GM18907 (cell line): ENCODE results near the gene OLFM1.

Source experiments
- ATAC-seq: cut with Tn5 transposase; IDR thresholded peaks from one replicate; pipeline ENCODE4 v1.9.1; 2021; ENCODE audit warnings: mild to moderate bottlenecking, moderate library complexity; ENCODE audit not compliant: unreplicated experiment

Gene OLFM1

GRCh38 chr9:135087489-135087792 is at the start of gene OLFM1:
Gene OLFM1 (plus strand): TSS chr9:135087668. CDS start chr9:135087990, 322 bp downstream.
- ATAC-seq, result no peak

GRCh38 chr9:135038331-135038730 is 49.1 kb upstream of the OLFM1 start:
- no peak for ATAC-seq

- no peak for ATAC-seq
Measured at GRCh38 chr9:135038826-135039225, 48.6 kb upstream of the OLFM1 start.

DNA sequence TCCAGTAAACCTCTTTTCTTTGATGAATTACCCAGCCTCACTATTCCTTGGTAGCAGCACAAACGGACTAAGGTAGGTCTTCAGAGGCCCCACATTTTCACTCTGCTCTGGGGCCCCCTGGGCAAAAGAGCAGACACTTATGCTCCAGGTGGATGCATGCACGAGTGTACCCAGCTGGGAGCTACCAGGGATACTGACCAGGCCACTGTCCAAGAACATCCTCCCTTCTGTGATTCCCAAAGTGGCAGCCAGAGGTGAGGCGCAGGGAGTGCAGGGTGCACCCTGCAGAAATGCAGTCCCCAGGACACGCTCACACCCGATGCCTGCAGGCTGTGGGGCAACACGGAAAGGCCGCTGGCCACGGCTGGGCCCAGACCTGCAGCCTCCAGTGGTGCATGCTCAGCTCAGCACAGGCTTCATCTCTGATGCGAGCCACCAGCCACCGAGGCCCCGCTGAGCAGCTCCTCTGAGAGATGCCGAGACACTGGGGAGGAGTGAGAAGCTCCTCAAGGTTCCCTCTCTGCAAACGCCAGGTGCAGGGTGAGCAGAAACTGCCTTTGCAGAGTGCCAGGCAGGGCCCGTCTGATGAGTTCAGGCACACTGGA is 48.1 kb upstream of the OLFM1 start:
- ATAC-seq, result no peak

GRCh38 chr9:135039916-135040645 is 47.4 kb upstream of the OLFM1 start:
- no peak for ATAC-seq

GRCh38 chr9:135040892-135041291 is 46.6 kb upstream of the OLFM1 start:
- no peak for ATAC-seq

DNA sequence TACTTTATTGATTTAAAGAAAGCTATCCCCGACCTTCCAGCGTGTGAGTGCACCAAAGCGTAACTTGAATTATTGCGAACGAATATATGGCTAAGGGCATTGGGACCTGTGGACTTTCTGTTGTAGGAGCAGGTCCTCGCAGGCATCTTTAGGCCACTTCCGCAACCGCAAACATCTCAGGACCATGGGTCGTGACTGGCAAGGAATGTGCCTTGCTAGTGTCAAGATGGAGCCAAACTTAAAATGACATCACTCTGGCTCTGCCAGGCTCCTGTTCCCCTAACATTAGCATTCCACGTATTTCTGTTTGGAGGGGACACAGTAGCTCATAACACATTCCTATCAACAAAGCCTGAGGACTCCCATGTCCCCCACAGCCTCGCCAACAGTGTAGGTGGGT is 44.1 kb upstream of the OLFM1 start:
- no peak for ATAC-seq

DNA sequence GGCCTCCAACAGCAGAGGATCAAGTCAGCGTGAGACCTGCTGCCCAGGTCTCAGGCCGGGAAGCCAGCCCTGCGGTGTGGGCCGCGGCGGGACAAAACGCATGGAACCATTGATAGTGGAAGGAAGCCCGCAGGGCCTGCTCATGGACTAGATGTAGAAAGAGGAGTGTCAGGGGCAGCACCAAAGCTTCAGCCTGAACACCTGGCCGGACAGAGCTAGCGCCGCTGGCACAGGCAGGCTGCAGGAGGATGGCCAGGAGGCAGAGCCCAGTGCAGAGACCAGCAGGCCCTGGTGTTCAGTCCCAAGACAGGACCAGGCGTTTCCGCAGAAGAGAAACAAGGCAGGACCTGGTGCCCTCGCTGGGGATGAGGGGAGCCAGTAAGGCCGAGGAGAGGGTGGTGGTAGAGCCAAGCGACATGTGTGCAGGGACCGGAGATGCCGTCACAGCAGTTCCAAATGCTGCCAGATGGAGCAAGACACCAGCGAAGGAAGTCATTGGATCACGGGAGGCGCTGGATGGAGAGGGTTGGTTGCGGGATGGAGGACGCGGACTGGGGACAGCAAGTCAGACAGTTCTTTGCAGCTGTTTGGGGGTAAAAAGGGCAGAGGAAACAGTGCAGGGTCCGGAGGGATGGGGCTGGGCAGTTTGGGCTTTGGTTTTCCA is 42.1 kb upstream of the OLFM1 start:
- no peak for ATAC-seq

DNA sequence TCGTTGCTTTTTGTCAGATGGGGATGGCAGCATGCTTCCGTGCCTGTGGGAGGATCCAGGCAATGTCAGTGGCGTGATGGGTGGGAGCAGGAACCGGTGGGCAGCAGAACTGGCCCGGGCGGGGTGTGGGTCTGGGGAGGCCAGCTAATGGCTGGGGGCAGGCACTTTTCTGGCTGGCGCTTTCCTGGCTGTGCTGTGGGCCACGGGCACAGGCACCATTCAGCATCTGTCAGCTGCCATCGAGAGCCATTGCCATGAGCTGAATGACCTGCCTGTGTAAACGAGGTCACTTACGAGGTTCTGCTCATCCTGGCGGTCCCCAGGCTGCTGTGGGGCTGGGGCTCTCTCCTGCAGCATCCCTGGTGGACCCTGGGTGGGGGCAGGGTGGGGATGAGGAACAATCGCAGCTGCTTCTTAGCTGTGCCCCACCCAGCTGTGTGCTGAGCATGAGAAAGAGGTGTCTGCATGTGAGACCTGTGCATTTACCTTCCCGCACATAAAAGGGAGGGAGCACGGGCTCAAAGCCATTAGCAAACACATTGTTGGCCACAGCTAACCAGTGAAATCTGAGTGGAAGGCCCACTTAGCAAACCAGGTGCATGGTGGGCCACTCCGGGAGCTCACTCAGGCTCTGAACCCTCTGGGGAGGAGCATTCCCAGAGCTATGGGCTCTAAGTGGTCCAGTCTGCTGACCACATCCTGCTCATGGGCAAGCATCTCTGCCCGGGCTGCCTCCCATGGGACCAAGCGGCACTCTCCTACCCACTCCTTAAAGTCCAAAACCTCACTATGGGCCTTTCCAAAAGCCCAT is 41.3 kb upstream of the OLFM1 start:
- ATAC-seq, result no peak

- no peak for ATAC-seq
Measured at GRCh38 chr9:135046739-135047350, 40.6 kb upstream of the OLFM1 start.

GRCh38 chr9:135047521-135047920 is 39.9 kb upstream of the OLFM1 start:
- ATAC-seq, result no peak

DNA sequence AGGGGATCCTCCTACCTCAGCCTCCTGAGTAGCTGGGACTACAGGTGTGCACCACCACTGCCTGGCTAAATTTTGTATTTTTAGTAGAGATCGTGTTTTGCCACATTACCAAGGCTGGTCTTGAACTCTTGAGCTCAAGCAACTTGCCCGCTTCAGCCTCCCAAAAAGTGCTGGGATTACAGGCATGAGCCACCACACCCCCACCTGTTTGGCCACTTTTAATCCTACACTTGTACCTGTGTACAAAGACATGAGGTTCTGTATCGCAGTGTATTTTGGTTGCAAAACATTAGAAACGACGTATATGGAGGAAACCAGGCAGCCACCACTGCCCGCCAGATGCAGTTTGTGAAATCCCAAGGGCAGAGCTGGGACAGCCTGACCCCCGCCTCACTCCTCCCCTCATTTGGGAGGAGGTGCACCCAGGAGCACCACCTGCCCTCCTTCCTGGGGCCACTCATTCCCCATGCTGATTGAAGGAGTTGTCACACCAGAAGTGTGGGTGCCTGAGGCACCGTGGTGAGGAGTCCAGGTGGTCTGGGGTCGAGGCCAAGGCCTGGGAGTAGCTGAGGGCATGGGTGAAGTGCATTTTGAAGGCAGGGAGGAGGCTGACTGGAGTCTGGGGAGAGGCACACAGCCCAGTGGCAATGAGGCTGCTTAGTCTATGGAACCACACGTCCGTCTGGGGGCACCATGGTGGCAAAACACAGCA is 39.3 kb upstream of the OLFM1 start:
- no peak for ATAC-seq

DNA sequence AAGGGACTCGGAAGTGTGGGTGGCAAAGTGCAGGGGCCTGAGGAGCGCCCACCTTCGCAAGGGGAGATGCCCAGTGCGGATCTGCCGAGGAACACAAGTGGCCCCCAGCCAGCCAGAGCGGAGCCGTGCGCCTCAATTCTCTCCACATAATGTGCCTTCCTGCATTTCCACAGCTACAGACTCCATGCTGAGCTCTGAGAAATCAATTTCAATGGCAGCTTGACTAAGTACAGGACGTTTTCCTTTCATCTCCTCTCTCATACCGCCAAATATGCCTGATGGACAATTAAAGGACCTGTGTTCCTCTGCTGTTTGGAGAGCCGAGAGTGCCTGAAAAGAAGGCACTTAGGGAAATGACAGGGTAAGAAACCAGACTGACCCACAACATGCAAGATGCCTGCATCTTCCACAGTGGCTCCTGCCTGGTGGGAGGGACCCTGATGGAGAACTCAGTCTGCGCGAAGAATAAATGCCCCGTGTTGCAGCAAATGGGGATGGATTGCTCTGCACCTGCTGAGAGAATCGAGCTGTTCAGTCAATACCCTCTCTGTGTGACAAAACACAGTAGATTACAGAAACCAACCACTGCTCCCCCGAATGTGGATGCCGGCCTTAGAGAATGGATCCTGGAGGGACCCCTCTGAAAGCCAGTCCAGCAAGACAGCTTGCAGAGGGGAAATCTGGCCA is 38.6 kb upstream of the OLFM1 start:
- ATAC-seq, result no peak

DNA sequence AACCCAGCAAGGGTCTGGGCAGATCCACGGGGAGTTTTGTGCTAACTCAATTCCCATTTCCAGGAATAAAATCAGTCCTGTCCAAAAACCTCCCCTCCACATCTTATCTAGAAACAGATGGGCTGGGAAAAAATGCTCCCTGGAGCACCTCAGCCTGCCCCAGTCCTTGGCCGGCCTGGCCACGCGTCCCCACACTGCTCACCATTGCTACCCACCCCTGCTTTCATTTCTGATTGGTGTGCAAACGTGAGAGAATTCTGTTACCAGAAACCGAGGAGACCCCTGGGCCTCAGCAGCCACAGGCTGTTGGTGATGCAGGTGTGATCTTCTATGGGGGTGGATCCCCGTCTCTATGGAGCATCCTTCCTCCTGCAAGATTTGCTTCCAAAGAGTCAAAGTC is 38.0 kb upstream of the OLFM1 start:
- ATAC-seq, result no peak

DNA sequence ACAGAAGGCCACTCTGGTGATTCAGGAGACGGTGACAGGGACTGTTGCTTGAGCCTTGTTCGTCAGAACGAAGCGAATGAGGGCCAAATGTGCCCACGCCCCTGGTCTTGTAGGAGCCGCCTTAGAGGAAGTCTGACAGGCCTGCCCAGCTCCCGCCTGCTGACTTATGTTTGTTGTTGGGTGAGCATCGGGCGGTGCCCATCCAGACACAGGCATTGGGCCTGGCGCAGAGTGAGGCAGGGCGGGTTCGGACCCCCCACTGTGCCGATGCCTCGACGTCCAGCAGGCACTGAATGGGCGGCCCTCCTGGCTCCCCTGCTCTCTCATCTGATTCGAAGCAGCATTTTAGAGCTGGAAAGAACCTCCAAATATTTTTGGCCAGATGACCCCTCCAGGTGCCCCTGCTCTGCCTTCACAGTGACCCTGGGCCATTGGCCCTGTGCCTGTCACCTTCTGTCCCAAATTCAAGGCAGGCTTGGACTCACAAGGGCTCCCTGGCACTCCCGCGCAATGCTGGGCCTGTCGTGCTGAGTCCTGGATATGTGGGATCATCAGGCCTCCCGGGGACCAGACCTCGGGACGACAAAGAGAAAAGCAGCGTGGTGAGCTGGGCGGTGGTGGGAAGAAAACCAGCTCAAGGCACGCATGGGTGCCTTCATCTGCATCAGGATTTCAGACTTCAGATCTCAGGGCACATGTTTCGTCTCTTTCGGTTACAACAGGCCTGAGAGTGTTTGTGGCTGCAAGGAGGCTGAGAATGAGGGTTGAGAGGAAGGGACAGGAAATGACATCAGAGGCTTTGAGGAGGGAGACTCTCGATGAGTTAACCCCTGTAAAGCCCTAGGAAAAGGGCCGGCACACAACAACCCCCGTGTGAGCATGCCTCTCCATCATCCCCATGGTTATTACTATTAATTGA is 37.1 kb upstream of the OLFM1 start:
- no peak for ATAC-seq

DNA sequence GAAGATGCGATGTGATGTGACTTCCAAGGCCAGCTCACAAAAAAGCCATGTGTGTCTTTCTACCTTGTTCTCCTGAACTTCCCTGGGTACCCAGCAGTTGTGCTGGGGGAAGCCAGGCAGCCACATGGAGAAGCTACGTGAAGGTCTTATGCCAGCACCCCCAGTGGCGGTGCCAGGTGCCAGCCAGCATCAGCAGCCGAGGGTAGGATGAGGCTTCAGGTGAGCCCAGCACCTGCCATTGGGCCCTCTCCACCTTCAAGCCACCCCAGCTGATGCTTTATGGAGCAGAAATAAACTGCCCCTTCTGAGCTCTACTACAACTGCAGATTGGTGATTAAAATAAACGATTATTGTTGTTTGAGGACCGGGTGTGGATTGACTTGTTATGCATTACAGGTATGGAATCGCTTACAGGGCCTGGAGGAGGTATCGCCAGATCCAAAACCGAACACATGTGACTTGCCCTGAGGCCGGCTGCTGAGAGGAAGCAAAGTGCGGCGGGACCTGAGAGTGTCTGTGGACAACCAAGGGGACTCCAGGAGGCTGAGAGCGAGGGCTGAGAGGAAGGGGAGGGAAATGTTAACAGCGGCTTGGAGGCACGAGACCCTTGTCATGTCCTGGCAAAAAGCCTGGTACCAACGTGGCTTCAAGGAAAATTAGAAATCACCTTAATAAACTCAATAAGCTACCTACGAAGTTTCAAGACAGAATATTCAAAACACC is 36.0 kb upstream of the OLFM1 start:
- ATAC-seq, result no peak

- ATAC-seq, result no peak
Measured at GRCh38 chr9:135053133-135053532, 34.3 kb upstream of the OLFM1 start.

DNA sequence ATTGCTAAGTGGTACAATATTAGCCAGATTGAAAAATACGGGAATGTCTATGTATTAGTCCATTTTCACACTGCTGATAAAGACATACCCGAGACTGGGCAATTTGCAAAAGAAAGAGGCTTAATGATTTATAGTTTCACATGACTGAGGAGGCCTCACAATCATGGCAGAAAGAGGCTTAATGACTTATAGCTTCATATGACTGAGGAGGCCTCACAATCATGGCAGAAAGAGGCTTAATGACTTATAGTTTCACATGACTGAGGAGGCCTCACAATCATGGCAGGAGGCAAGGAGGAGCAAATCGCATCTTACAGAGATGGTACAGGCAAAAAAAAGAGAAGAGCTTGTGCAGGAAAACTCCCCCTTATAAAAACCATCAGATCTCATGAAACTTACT is 32.3 kb upstream of the OLFM1 start:
- no peak for ATAC-seq
